ENCODE results near the gene SPATA21. TPM values are rescaled to one million over a fixed set of nuclear protein-coding genes. Genes with fewer than 3 reads are reported as not detected.

The SPATA21 gene
- total RNA-seq, 1 experiment from 2014 or later = not detected

- no peak for DNase-seq (ENCODE audit: extremely low read depth, low read depth)
These were observed 14.8 kb upstream of the SPATA21 start for GRCh38 chr1:16451841-16452528.

- no peak for DNase-seq (ENCODE audit: extremely low read depth, low read depth)
These were observed 13.7 kb upstream of the SPATA21 start for GRCh38 chr1:16450863-16451481.

- no peak for DNase-seq (ENCODE audit: extremely low read depth, low read depth)
These were observed 12.4 kb upstream of the SPATA21 start for GRCh38 chr1:16449666-16450065.

GRCh38 chr1:16449065-16449464 is 11.8 kb upstream of the SPATA21 start:
- no peak for DNase-seq (ENCODE audit: extremely low read depth, low read depth)

GRCh38 chr1:16447641-16448040 is 10.4 kb upstream of the SPATA21 start:
- DNase-seq (ENCODE audit: extremely low read depth, low read depth) = no peak

- DNase-seq (ENCODE audit: extremely low read depth, low read depth) = no peak
These were observed 8.9 kb upstream of the SPATA21 start for GRCh38 chr1:16446116-16446515.

GRCh38 chr1:16445052-16445451 is 7.8 kb upstream of the SPATA21 start:
- no peak for DNase-seq (ENCODE audit: extremely low read depth, low read depth)

- no peak for DNase-seq (ENCODE audit: extremely low read depth, low read depth)
These were observed 6.9 kb upstream of the SPATA21 start for GRCh38 chr1:16443975-16444770.

GRCh38 chr1:16442941-16443340 is 5.7 kb upstream of the SPATA21 start:
- DNase-seq (ENCODE audit: extremely low read depth, low read depth) = no peak

GRCh38 chr1:16442265-16442664 is 5.0 kb upstream of the SPATA21 start:
- no peak for DNase-seq (ENCODE audit: extremely low read depth, low read depth)

GRCh38 chr1:16441282-16441665 is 4.0 kb upstream of the SPATA21 start:
- no peak for DNase-seq (ENCODE audit: extremely low read depth, low read depth)

- peak; percentile 84 for DNase-seq (ENCODE audit: extremely low read depth, low read depth)
These were observed 3.5 kb upstream of the SPATA21 start, which contains the start of gene NECAP2 for GRCh38 chr1:16440470-16441281. Gene NECAP2, plus strand, starts transcription at chr1:16440724. Its CDS starts 38 bp downstream, at chr1:16440762.

GRCh38 chr1:16440131-16440469 is 2.9 kb upstream of the SPATA21 start:
- no peak for DNase-seq (ENCODE audit: extremely low read depth, low read depth)

GRCh38 chr1:16438924-16439323 is 1.7 kb upstream of the SPATA21 start:
- no peak for DNase-seq (ENCODE audit: extremely low read depth, low read depth)

- DNase-seq (ENCODE audit: extremely low read depth, low read depth) = no peak
These were observed 1.3 kb upstream of the SPATA21 start for GRCh38 chr1:16438516-16438915.

- no peak for DNase-seq (ENCODE audit: extremely low read depth, low read depth)
These were observed 2.7 kb downstream of the SPATA21 start for GRCh38 chr1:16434501-16434900.

- no peak for DNase-seq (ENCODE audit: extremely low read depth, low read depth)
These were observed 3.2 kb downstream of the SPATA21 start for GRCh38 chr1:16434007-16434406.

GRCh38 chr1:16433030-16433429 is 4.2 kb downstream of the SPATA21 start:
- no peak for DNase-seq (ENCODE audit: extremely low read depth, low read depth)

- DNase-seq (ENCODE audit: extremely low read depth, low read depth) = no peak
These were observed 6.6 kb downstream of the SPATA21 start for GRCh38 chr1:16430606-16431005.

- DNase-seq (ENCODE audit: extremely low read depth, low read depth) = no peak
These were observed 11.8 kb downstream of the SPATA21 start for GRCh38 chr1:16425125-16426025.
